ENCODE results near the gene AIP.

DNA sequence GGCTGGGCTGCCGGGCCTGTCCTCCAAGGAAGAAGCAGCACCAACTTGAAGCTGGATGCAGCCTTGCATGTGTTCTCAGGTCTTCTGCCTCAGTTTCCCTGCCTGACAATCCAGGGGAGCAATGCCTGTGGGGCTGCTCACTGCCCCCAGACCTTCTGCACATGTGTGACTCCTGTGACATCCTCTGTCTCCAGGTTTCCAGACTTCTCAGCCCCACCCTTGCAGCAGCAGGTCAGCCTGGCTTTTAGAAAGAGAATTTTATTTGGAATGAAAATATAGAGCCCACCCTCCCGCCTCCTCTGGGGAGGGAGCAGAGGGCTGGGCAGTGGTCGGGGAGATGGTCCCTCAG is 45.0 kb upstream of the AIP start:
- TF ChIP-seq, protein P1, sequence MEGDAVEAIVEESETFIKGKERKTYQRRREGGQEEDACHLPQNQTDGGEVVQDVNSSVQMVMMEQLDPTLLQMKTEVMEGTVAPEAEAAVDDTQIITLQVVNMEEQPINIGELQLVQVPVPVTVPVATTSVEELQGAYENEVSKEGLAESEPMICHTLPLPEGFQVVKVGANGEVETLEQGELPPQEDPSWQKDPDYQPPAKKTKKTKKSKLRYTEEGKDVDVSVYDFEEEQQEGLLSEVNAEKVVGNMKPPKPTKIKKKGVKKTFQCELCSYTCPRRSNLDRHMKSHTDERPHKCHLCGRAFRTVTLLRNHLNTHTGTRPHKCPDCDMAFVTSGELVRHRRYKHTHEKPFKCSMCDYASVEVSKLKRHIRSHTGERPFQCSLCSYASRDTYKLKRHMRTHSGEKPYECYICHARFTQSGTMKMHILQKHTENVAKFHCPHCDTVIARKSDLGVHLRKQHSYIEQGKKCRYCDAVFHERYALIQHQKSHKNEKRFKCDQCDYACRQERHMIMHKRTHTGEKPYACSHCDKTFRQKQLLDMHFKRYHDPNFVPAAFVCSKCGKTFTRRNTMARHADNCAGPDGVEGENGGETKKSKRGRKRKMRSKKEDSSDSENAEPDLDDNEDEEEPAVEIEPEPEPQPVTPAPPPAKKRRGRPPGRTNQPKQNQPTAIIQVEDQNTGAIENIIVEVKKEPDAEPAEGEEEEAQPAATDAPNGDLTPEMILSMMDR (IDR thresholded peaks at IDR 0.05) = no peak
- no peak for TF ChIP-seq POLR2A (IDR thresholded peaks at IDR 0.05)
